HCT116 (cell line): ENCODE data around the gene FAM89B. TPM values are rescaled to one million over a fixed set of nuclear protein-coding genes. Genes with fewer than 3 reads are reported as not detected.
A peak's percentile ranks its signal among the peaks of the same experiment; 100 is the strongest.

Source experiments
- ATAC-seq: fragments of 200-7000 bp; cut with Tn5 transposase; 2 replicates; pipeline ENCODE4 v1.9.1; 2020; ENCODE audit warnings: mild to moderate bottlenecking, moderate library complexity
- BruUV-seq: library from RNA; stranded (reverse); fragments of 400-500 nt; replicated peaks from 2 replicates; lab custom pipeline; 2021; lab: Mats Ljungman, UMichigan
- CTCF ChIA-PET: fragments of 300-600 bp; sonication (Branson Sonifier 250); formaldehyde crosslinking; loops from one replicate; lab custom pipeline; 2021; ENCODE audit warnings: antibody characterized with exemption; lab: Charles Lee
- POLR2A ChIA-PET: fragments of 300-600, 350-600 bp; sonication (Branson Sonifier 250); formaldehyde crosslinking; loops from one replicate; lab custom pipeline; 2021; ENCODE audit warnings: antibody characterized with exemption; lab: Charles Lee
- RAD21 ChIA-PET, 2 experiments: fragments of 300-600 bp; sonication (Branson Sonifier 250); formaldehyde crosslinking; loops; one replicate each; lab custom pipeline; 2023; ENCODE audit warnings: low total read pairs in 2 of 2; ENCODE audit not compliant: uncharacterized antibody in 2 of 2, unreplicated experiment in 2 of 2, low non-redundant PET in 1 of 2; lab: Charles Lee
- DNase-seq: peaks from one replicate; pipeline ENCODE4 v3.0.0-alpha.2; 2010; ENCODE audit warnings: low read depth, low spot score
- H2AFZ ChIP-seq: fragments of 200-600 bp; shearing (Covaris generic), sonication (generic); 2 replicates; pipeline ENCODE4 v1.6.1; 2017; ENCODE audit warnings: low read depth, mixed run types, mixed read lengths, antibody characterized with exemption, low read length; ENCODE audit not compliant: poor library complexity, severe bottlenecking
- H3K27ac ChIP-seq: 2 replicates; pipeline ENCODE4 v1.5.1; 2012; ENCODE audit warnings: low read depth, low read length
- H3K27me3 ChIP-seq: fragments of 200-600 bp; sonication (generic); 2 replicates; pipeline ENCODE4 v1.6.1; 2016; ENCODE audit warnings: mixed run types, low read length, mixed read lengths; ENCODE audit not compliant: insufficient read depth
- H3K36me3 ChIP-seq, 2 experiments: fragments of 200-500 bp in 1 of 2; fragments of 200-600 bp in 1 of 2; sonication (Bioruptor generic) in 1 of 2; sonication (generic) in 1 of 2; 2 replicates each; pipeline versions ENCODE4 v1.5.1 to v1.6.1; 2014 to 2016; ENCODE audit warnings: low read length in 2 of 2, inconsistent platforms in 1 of 2, mixed read lengths in 1 of 2, mixed run types in 1 of 2; ENCODE audit not compliant: insufficient read depth in 2 of 2, control insufficient read depth in 1 of 2
- H3K4me1 ChIP-seq, 2 experiments: fragments of 200-600 bp in 1 of 2; sonication (generic) in 1 of 2; 2 replicates each; pipeline versions ENCODE4 v1.5.1 to v1.6.1; 2012 to 2017; ENCODE audit warnings: low read length in 2 of 2, inconsistent platforms in 1 of 2, mild to moderate bottlenecking in 1 of 2, mixed read lengths in 1 of 2, mixed run types in 1 of 2, moderate library complexity in 1 of 2; ENCODE audit not compliant: insufficient read depth in 2 of 2, control insufficient read depth in 1 of 2
- H3K4me2 ChIP-seq: fragments of 200-600 bp; sonication (generic); 2 replicates; pipeline ENCODE4 v1.6.1; 2017; ENCODE audit warnings: mixed run types, low read length, mixed read lengths
- H3K4me3 ChIP-seq, 2 experiments: fragments of 200-600 bp in 1 of 2; sonication (generic) in 1 of 2; replicated peaks in 1 of 2; 2 replicates each; pipeline ENCODE4 v1.5.1; 2011 to 2016; ENCODE audit warnings: low read length in 2 of 2, control low read depth in 1 of 2, low read depth in 1 of 2, mild to moderate bottlenecking in 1 of 2, mixed read lengths in 1 of 2, mixed run types in 1 of 2
- H3K79me2 ChIP-seq: fragments of 200-600 bp; sonication (generic); 2 replicates; pipeline ENCODE4 v1.6.1; 2017; ENCODE audit warnings: mild to moderate bottlenecking, mixed run types, low read length, moderate library complexity, mixed read lengths; ENCODE audit not compliant: insufficient read depth
- H3K9ac ChIP-seq: fragments of 200-600 bp; sonication (generic); 2 replicates; pipeline ENCODE4 v1.6.1; 2016; ENCODE audit warnings: low read length, mixed read lengths
- H3K9me2 ChIP-seq: fragments of 200-600 bp; sonication (generic), shearing (Covaris generic); 2 replicates; pipeline ENCODE4 v1.6.1; 2017; ENCODE audit warnings: mixed run types, mild to moderate bottlenecking, moderate library complexity; ENCODE audit not compliant: insufficient read depth
- H3K9me3 ChIP-seq, 2 experiments: fragments of 200-500 bp in 1 of 2; fragments of 200-600 bp in 1 of 2; sonication (Bioruptor generic) in 1 of 2; sonication (generic) in 1 of 2; 2 replicates each; pipeline ENCODE4 v1.6.1; 2014 to 2017; ENCODE audit warnings: low read length in 2 of 2, mixed read lengths in 2 of 2, inconsistent platforms in 1 of 2, low read depth in 1 of 2, mild to moderate bottlenecking in 1 of 2, mixed run types in 1 of 2, moderate library complexity in 1 of 2; ENCODE audit not compliant: control insufficient read depth in 1 of 2, insufficient read depth in 1 of 2
- H4K20me1 ChIP-seq: fragments of 200-600 bp; sonication (generic), shearing (Covaris generic); 2 replicates; pipeline ENCODE4 v1.6.1; 2017; ENCODE audit warnings: mixed run types, mild to moderate bottlenecking, moderate library complexity; ENCODE audit not compliant: insufficient read depth
- POLR2AphosphoS5 ChIP-seq: IDR thresholded peaks from 2 replicates; pipeline ENCODE4 v1.6.1; 2011; ENCODE audit warnings: mild to moderate bottlenecking, low read depth, low read length, moderate library complexity
- TCF7L2 ChIP-seq: IDR thresholded peaks from 2 replicates; pipeline ENCODE4 v1.7.0; 2011; ENCODE audit warnings: borderline replicate concordance, inconsistent platforms; ENCODE audit not compliant: insufficient read depth, insufficient read length; ENCODE audit errors: extremely low read depth
- ZBTB33 ChIP-seq: IDR thresholded peaks from 2 replicates; pipeline ENCODE4 v1.6.1; 2011; ENCODE audit warnings: mild to moderate bottlenecking, low read length, moderate library complexity; ENCODE audit not compliant: insufficient replicate concordance; ENCODE audit errors: extremely low read depth
- intact Hi-C: fragments of 100-400 bp; cut with micrococcal nuclease; formaldehyde crosslinking; loops from 2 replicates; pipeline ENCODE4 v1.10.0; 2022
- total RNA-seq: library from RNA; stranded (reverse); gene quantifications from one replicate; pipeline ENCODE4 v1.2.1, GENCODE V29; 2021; ENCODE audit not compliant: unreplicated experiment

Gene FAM89B
- total RNA-seq, 1 experiment from 2014 or later: 60.0 TPM

- peak; percentile 13 for TF ChIP-seq ZBTB33
- TF ChIP-seq TCF7L2: peak; percentile 42
Measured at GRCh38 chr11:65559951-65560537, 12.3 kb upstream of the FAM89B start (continued).

- peak overlapping the region; percentile 29 to 68 for H3K4me3 ChIP-seq
- peak overlapping the region; percentile 99 for H3K27ac ChIP-seq
- no peaks in the 10 kb centered on the region for H3K27me3 ChIP-seq
- H4K20me1 ChIP-seq: no peaks in the 10 kb centered on the region
- peaks cover 13% of the 10 kb centered on the region for H3K79me2 ChIP-seq
- H3K36me3 ChIP-seq: no peaks in the 10 kb centered on the region
- H3K9me3 ChIP-seq: no peaks in the 10 kb centered on the region
- H3K4me2 ChIP-seq: peak overlapping the region; percentile 96
- no peak overlapping the region for H2AFZ ChIP-seq
- RAD21 ChIA-PET: interaction anchor here (1.8 to 2.2 kb wide), 3 partner anchors 10 to 20 kb away, joined by 5 to 9 read pairs (median 6); no protein-coding TSS in a partner anchor
- H3K9me2 ChIP-seq: no peaks in the 10 kb centered on the region
- peaks cover 68 to 91% of the 10 kb centered on the region in 2 experiments for H3K4me1 ChIP-seq
- DNase-seq: no peak
- ATAC-seq: peak; percentile 32
- no TSS peak for BruUV-seq
- intact Hi-C loops: no loop called here
- POLR2A ChIA-PET: interaction anchor here (0.6 to 2.7 kb wide), 8 partner anchors 9 to 138 kb away, joined by 3 to 17 read pairs (median 4); partner anchors contain the start of genes NEAT1 and ZNRD2
- H3K9ac ChIP-seq: peak overlapping the region; percentile 83
- CTCF ChIA-PET: interaction anchor here (0.6 to 4.5 kb wide), 8 partner anchors 9 to 219 kb away, joined by 3 to 29 read pairs (median 6); partner anchors contain the start of genes FAM89B and ZNRD2
- peak; percentile 58 for TF ChIP-seq POLR2AphosphoS5
- TF ChIP-seq ZBTB33: no peak
Measured at GRCh38 chr11:65560555-65561418, 11.6 kb upstream of the FAM89B start.
